ENCODE data around the gene CLSTN3.

- TF ChIP-seq POLR2A (IDR thresholded peaks at IDR 0.05): no peak
- no peak for TF ChIP-seq CTCF (IDR thresholded peaks at IDR 0.05)
Measured at GRCh38 chr12:7155471-7156034, 25.4 kb downstream of the CLSTN3 start.
